Right lobe of liver (tissue), 6 donors: ENCODE data around the gene KMT2C. TPM values are rescaled to one million over a fixed set of nuclear protein-coding genes. Genes with fewer than 3 reads are reported as not detected.

Source experiments
- ATAC-seq, 4 donors: fragments of 200-7000 bp; cut with Tn5 transposase; one replicate each; pipeline ENCODE4 v1.9.1; 2020; ENCODE audit warnings: mild to moderate bottlenecking in 4 of 4, moderate library complexity in 4 of 4
- DNase-seq, 3 donors: peaks; one replicate each; pipeline ENCODE4 v3.0.0-alpha.2; 2020
- H3K27ac ChIP-seq, 3 donors: fragments of 200-600 bp; one replicate each; pipeline ENCODE4 v1.8.0; 2022
- H3K27me3 ChIP-seq, 2 donors: fragments of 200-600 bp; one replicate each; pipeline ENCODE4 v1.8.0; 2022
- H3K36me3 ChIP-seq, 4 donors: fragments of 200-600 bp; sonication (generic) in 1 of 4; one replicate each; pipeline versions ENCODE4 v1.5.1 to v1.8.0; 2017 to 2022; ENCODE audit warnings: control low read depth in 1 of 4
- H3K4me1 ChIP-seq, 4 donors: fragments of 200-600 bp; sonication (generic) in 1 of 4; one replicate each; pipeline versions ENCODE4 v1.5.1 to v1.8.0; 2017 to 2022; ENCODE audit warnings: control low read depth in 1 of 4
- H3K4me3 ChIP-seq, 3 donors: fragments of 200-600 bp; one replicate each; pipeline ENCODE4 v1.8.0; 2022
- H3K9me3 ChIP-seq, 4 donors: fragments of 200-600 bp; sonication (generic) in 1 of 4; one replicate each; pipeline versions ENCODE4 v1.5.1 to v1.8.0; 2017 to 2022; ENCODE audit warnings: control low read depth in 1 of 4
- POLR2A ChIP-seq: fragments of 450-650 bp; IDR thresholded peaks from one replicate; pipeline ENCODE4 v1.6.1; 2017; ENCODE audit warnings: antibody characterized with exemption, mild to moderate bottlenecking
- WGBS: methylation state at CpG from one replicate; pipeline ENCODE4 v1.1.6; 2018; ENCODE audit warnings: low coverage, low lambda C conversion rate; ENCODE audit not compliant: insufficient coverage; ENCODE audit errors: missing lambda C conversion rate; 5-methylcytosine and 5-hydroxymethylcytosine counted together
- intact Hi-C, 2 donors: fragments of 100-400 bp; cut with DNase I; formaldehyde crosslinking; loops; one replicate each; pipeline versions ENCODE4 v1.11.2 to v1.14.1; 2022
- total RNA-seq, 6 experiments: library from RNA; depleted of rRNA in 2 of 6; stranded (reverse); fragments of >200 nt in 2 of 6; fragmentation: NEBNext Ultra II Directional in 3 of 6; extraction: Animal tissue kit (Norgen Biotek cat#: 25700) in 3 of 6; gene quantifications; one replicate each; pipeline versions ENCODE4 v1.1.0 to v1.2.4, GENCODE V29; 2016 to 2023
- TF ChIP-seq, protein P1 (sequence below), 4 donors: fragments of 200-600 bp in 3 of 4; fragments of 450-650 bp in 1 of 4; IDR thresholded peaks; one replicate each; pipeline versions ENCODE4 v1.5.1 to v1.8.0; 2016 to 2022; ENCODE audit warnings: antibody characterized with exemption in 4 of 4, mild to moderate bottlenecking in 2 of 4
- donor health status: DM: no; HTN: yes; CAD: no.
- donor health status: DM: no; HTN: no; CAD: no.
- donor health status: DM: no; HTN: no; CAD: no.
- donor health status: DM: no; HTN: yes; CAD: no.
- donor health status: DM: no; HTN: yes; CAD: no.

The KMT2C gene
- total RNA-seq, 6 experiments from 2014 or later: 20.6 to 32.0 (median 29.9) TPM

- Histone ChIP-seq H3K9me3 (no peaks in the 10 kb centered on the region), H3K4me3 (no peak overlapping the region), H3K27me3 (no peaks in the 10 kb centered on the region), H3K36me3 (peaks cover 0 to 85% (median 37%) of the 10 kb centered on the region in 4 donors), H3K4me1 (no peaks in the 10 kb centered on the region), H3K27ac (no peak overlapping the region)
- no peak for TF ChIP-seq POLR2A
- TF ChIP-seq, protein P1, sequence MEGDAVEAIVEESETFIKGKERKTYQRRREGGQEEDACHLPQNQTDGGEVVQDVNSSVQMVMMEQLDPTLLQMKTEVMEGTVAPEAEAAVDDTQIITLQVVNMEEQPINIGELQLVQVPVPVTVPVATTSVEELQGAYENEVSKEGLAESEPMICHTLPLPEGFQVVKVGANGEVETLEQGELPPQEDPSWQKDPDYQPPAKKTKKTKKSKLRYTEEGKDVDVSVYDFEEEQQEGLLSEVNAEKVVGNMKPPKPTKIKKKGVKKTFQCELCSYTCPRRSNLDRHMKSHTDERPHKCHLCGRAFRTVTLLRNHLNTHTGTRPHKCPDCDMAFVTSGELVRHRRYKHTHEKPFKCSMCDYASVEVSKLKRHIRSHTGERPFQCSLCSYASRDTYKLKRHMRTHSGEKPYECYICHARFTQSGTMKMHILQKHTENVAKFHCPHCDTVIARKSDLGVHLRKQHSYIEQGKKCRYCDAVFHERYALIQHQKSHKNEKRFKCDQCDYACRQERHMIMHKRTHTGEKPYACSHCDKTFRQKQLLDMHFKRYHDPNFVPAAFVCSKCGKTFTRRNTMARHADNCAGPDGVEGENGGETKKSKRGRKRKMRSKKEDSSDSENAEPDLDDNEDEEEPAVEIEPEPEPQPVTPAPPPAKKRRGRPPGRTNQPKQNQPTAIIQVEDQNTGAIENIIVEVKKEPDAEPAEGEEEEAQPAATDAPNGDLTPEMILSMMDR (IDR thresholded peaks at IDR 0.05): no peak
- intact Hi-C loops: no loop called here
- no peak for ATAC-seq
- DNase-seq: no peak
- 93% methylated on average over 2 of the region's 2 CpGs for WGBS
Measured at GRCh38 chr7:152176797-152177196, 259.0 kb downstream of the KMT2C start.

- no peak overlapping the region for H3K27ac ChIP-seq
- intact Hi-C loops: no loop called here
- no peak for DNase-seq
- no peak for ATAC-seq
- H3K36me3 ChIP-seq: peaks cover 0 to 82% (median 28%) of the 10 kb centered on the region in 4 donors
- H3K27me3 ChIP-seq: no peaks in the 10 kb centered on the region
- no peaks in the 10 kb centered on the region for H3K4me1 ChIP-seq
- H3K9me3 ChIP-seq: no peaks in the 10 kb centered on the region
- no peak overlapping the region for H3K4me3 ChIP-seq
- TF ChIP-seq, protein P1 (IDR thresholded peaks at IDR 0.05): no peak
- TF ChIP-seq POLR2A: no peak
- WGBS: 95% methylated on average over 5 of the region's 5 CpGs
Measured at GRCh38 chr7:152173372-152174070, 262.3 kb downstream of the KMT2C start.

DNA sequence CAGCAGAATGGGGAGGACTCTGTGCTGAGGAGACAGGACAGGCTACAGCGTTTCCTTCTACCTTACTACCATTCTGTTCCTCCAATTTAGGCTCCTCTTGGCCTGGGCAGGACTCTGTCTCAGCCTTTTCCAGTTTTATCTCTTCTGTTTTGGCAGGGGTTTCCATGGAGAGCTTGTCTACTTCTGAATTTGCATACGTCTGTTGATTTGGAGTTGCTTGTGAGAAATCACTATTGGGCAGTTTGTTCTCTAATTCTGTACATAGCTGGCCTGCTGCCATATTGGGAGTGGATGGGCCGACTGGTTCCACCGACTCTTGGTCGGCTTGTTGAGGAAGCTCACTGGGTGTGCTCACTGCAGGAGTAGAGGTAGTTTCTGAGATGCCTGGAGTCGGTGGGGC, 273.5 kb downstream of the KMT2C start:
- ATAC-seq (peak in 1 of 4 donors; percentile 10), DNase-seq (no peak)
- H3K27me3 ChIP-seq: no peaks in the 10 kb centered on the region
- peaks cover 0 to 77% (median 22%) of the 10 kb centered on the region in 4 donors for H3K36me3 ChIP-seq
- intact Hi-C loops: no loop called here
- H3K9me3 ChIP-seq: no peaks in the 10 kb centered on the region
- no peak for TF ChIP-seq POLR2A
- TF ChIP-seq, protein P1 (IDR thresholded peaks at IDR 0.05): no peak
- H3K4me3 ChIP-seq: no peak overlapping the region
- H3K4me1 ChIP-seq: no peaks in the 10 kb centered on the region
- H3K27ac ChIP-seq: no peak overlapping the region
- 86% methylated on average over 3 of the region's 6 CpGs for WGBS

DNA sequence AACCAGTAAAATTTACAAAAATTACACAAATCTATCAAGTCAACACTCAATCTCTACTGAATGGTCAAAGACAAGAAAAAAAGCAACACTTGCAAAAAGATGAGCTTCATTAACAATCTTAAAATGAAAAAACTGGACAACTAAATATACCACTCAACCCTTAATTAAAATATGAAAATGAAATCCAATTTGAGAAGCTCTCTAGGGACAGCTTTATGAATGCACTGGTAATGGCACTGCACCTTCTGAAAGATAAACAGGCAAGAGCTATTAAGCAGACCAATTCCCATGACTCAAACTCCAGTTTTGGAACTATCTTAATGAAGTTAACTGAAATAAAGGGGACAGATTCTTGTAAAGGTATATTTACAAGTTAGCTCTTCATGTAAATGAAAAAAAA, 274.6 kb downstream of the KMT2C start:
- ATAC-seq (no peak), DNase-seq (no peak)
- no peak overlapping the region for H3K27ac ChIP-seq
- no peaks in the 10 kb centered on the region for H3K9me3 ChIP-seq
- peaks cover 0 to 79% (median 18%) of the 10 kb centered on the region in 4 donors for H3K36me3 ChIP-seq
- intact Hi-C loops: no loop called here
- H3K27me3 ChIP-seq: no peaks in the 10 kb centered on the region
- TF ChIP-seq, protein P1 (IDR thresholded peaks at IDR 0.05): no peak
- TF ChIP-seq POLR2A: no peak
- no peaks in the 10 kb centered on the region for H3K4me1 ChIP-seq
- no peak overlapping the region for H3K4me3 ChIP-seq
